HL-60 (cell line): ENCODE measurements around the gene ARHGEF7.

Experiments used
- CTCF ChIP-seq: IDR thresholded peaks from one replicate; pipeline ENCODE4 v1.5.1; 2011; ENCODE audit warnings: low read length, control low read depth, inconsistent platforms; ENCODE audit not compliant: insufficient read depth
- GABPA ChIP-seq: IDR thresholded peaks from 2 replicates; pipeline ENCODE4 v1.6.1; 2012; ENCODE audit warnings: low read depth
- POLR2AphosphoS5 ChIP-seq: IDR thresholded peaks from 2 replicates; pipeline ENCODE4 v1.6.1; 2012; ENCODE audit warnings: low read depth
- REST ChIP-seq: IDR thresholded peaks from 2 replicates; pipeline ENCODE4 v1.6.1; 2012; ENCODE audit warnings: low read depth; ENCODE audit not compliant: insufficient replicate concordance
- SPI1 ChIP-seq: IDR thresholded peaks from 2 replicates; pipeline ENCODE4 v1.6.1; 2012; ENCODE audit warnings: low read depth, mild to moderate bottlenecking, borderline replicate concordance

GRCh38 chr13:111262715-111263114, 147.6 kb downstream of the ARHGEF7 start:
- TF ChIP-seq CTCF = no peak
- no peak for TF ChIP-seq SPI1
- no peak for TF ChIP-seq REST
- TF ChIP-seq GABPA = no peak
- TF ChIP-seq POLR2AphosphoS5 = no peak
